GM15510 (cell line): ENCODE data around the gene KLHDC8A.

Experiments
- POLR2A ChIP-seq: IDR thresholded peaks from 3 replicates; pipeline ENCODE4 v1.6.1; 2011; ENCODE audit warnings: borderline replicate concordance; ENCODE audit not compliant: insufficient read length; ENCODE audit errors: extremely low read depth

Gene KLHDC8A

GRCh38 chr1:205319081-205320018 is 37.4 kb downstream of the KLHDC8A start:
- TF ChIP-seq POLR2A: no peak

- TF ChIP-seq POLR2A: no peak
Observed at GRCh38 chr1:205318231-205318991, 38.3 kb downstream of the KLHDC8A start.

- TF ChIP-seq POLR2A: no peak
Observed at GRCh38 chr1:205317311-205317917, 39.3 kb downstream of the KLHDC8A start.

GRCh38 chr1:205316161-205316566 is 40.6 kb downstream of the KLHDC8A start:
- no peak for TF ChIP-seq POLR2A

GRCh38 chr1:205315008-205315618 is 41.6 kb downstream of the KLHDC8A start:
- TF ChIP-seq POLR2A: no peak

GRCh38 chr1:205313563-205314308 is 43.0 kb downstream of the KLHDC8A start:
- no peak for TF ChIP-seq POLR2A

- no peak for TF ChIP-seq POLR2A
Observed at GRCh38 chr1:205312866-205313562, 43.7 kb downstream of the KLHDC8A start.

- TF ChIP-seq POLR2A: no peak
Observed at GRCh38 chr1:205310976-205311704, 45.6 kb downstream of the KLHDC8A start.

GRCh38 chr1:205309741-205310140 is 47.0 kb downstream of the KLHDC8A start:
- no peak for TF ChIP-seq POLR2A

- no peak for TF ChIP-seq POLR2A
Observed at GRCh38 chr1:205306929-205307566, 49.7 kb downstream of the KLHDC8A start.

- no peak for TF ChIP-seq POLR2A
Observed at GRCh38 chr1:205304695-205305070, 52.0 kb downstream of the KLHDC8A start.

- no peak for TF ChIP-seq POLR2A
Observed at GRCh38 chr1:205304046-205304694, 52.6 kb downstream of the KLHDC8A start.
